Keratinocyte (primary cell): ENCODE measurements around the gene FBXO46. TPM values are rescaled to one million over a fixed set of nuclear protein-coding genes. Genes with fewer than 3 reads are reported as not detected.
A peak's percentile ranks its signal among the peaks of the same experiment; 100 is the strongest.

ENCODE experiments used
- DNase-seq: peaks from one replicate; pipeline ENCODE4 v3.0.0-alpha.2; 2011; ENCODE audit warnings: low read depth, missing footprints, low spot score
- FAIRE-seq: peaks from 2 replicates; lab custom pipeline; 2011; peaks lifted over from hg19 to GRCh38; lab: Jason Lieb, UNC
- H2AFZ ChIP-seq: 2 replicates; pipeline ENCODE4 v1.6.0; 2012; ENCODE audit warnings: low read length, control low read depth, inconsistent platforms; ENCODE audit not compliant: control insufficient read depth
- H3K27ac ChIP-seq: 2 replicates; pipeline ENCODE4 v1.5.1; 2011; ENCODE audit warnings: low read length; ENCODE audit not compliant: control insufficient read depth, insufficient read depth
- H3K27me3 ChIP-seq: 3 replicates; pipeline ENCODE4 v1.6.0; 2011; ENCODE audit warnings: low read length; ENCODE audit not compliant: control insufficient read depth, insufficient read depth; ENCODE audit errors: extremely low read depth
- H3K36me3 ChIP-seq, 2 experiments: 2 replicates in 1 of 2; 3 replicates in 1 of 2; pipeline ENCODE4 v1.5.1; 2011; ENCODE audit warnings: low read length in 2 of 2, mild to moderate bottlenecking in 1 of 2; ENCODE audit not compliant: control insufficient read depth in 2 of 2, insufficient read depth in 2 of 2; ENCODE audit errors: extremely low read depth in 1 of 2
- H3K4me1 ChIP-seq: 3 replicates; pipeline ENCODE4 v1.5.1; 2011; ENCODE audit warnings: low read length; ENCODE audit not compliant: control insufficient read depth, insufficient read depth; ENCODE audit errors: extremely low read depth
- H3K4me2 ChIP-seq: 3 replicates; pipeline ENCODE4 v1.6.0; 2011; ENCODE audit warnings: low read depth, low read length; ENCODE audit not compliant: control insufficient read depth, insufficient read depth; ENCODE audit errors: extremely low read depth
- H3K4me3 ChIP-seq, 3 experiments: fragments of 200-600 bp in 1 of 3; sonication (generic) in 1 of 3; 2 replicates in 2 of 3; 3 replicates in 1 of 3; pipeline ENCODE4 v1.5.1; 2011 to 2016; ENCODE audit warnings: low read length in 3 of 3, mild to moderate bottlenecking in 3 of 3, control low read depth in 2 of 3, inconsistent platforms in 1 of 3, low read depth in 1 of 3, mixed read lengths in 1 of 3, mixed run types in 1 of 3, moderate library complexity in 1 of 3; ENCODE audit not compliant: control insufficient read depth in 2 of 3, insufficient read depth in 2 of 3; ENCODE audit errors: extremely low read depth in 1 of 3
- H3K79me2 ChIP-seq: 2 replicates; pipeline ENCODE4 v1.6.0; 2012; ENCODE audit warnings: low read length; ENCODE audit not compliant: control insufficient read depth, insufficient read depth
- H3K9ac ChIP-seq: 3 replicates; pipeline ENCODE4 v1.6.0; 2011; ENCODE audit warnings: low read length; ENCODE audit not compliant: control insufficient read depth, insufficient read depth; ENCODE audit errors: extremely low read depth
- H3K9me1 ChIP-seq: 3 replicates; pipeline ENCODE4 v1.6.0; 2011; ENCODE audit warnings: low read length; ENCODE audit not compliant: control insufficient read depth, insufficient read depth; ENCODE audit errors: extremely low read depth
- H3K9me3 ChIP-seq: 2 replicates; pipeline ENCODE4 v1.5.1; 2012; ENCODE audit warnings: low read depth, low read length; ENCODE audit not compliant: control insufficient read depth
- H4K20me1 ChIP-seq: 3 replicates; pipeline ENCODE4 v1.6.0; 2011; ENCODE audit warnings: low read length; ENCODE audit not compliant: control insufficient read depth, insufficient read depth; ENCODE audit errors: extremely low read depth
- EZH2 ChIP-seq: IDR thresholded peaks from one replicate; pipeline ENCODE4 v1.6.1; 2012; ENCODE audit warnings: inconsistent platforms, mild to moderate bottlenecking, low read length, moderate library complexity
- dilution Hi-C: fragments of 300-500 bp; cut with MboI; formaldehyde crosslinking; loops from one replicate; pipeline ENCODE4 v1.7.0; 2020; ENCODE audit warnings: low sequenced_read_pairs; ENCODE audit not compliant: extremely low pct_ligation_motif_present
- polyA plus RNA-seq, 5 experiments: library from polyadenylated mRNA; depleted of rRNA in 3 of 5; stranded (reverse) in 3 of 5; stranded (forward) in 1 of 5; unstranded in 1 of 5; fragments of >200 nt; gene quantifications; 1 replicate in 1 of 5; 2 replicates in 3 of 5; 3 replicates in 1 of 5; pipeline versions ENCODE4 v1.2.1 to v1.2.3, GENCODE V29; 2011 to 2012; ENCODE audit warnings: missing spikeins in 2 of 5, low read depth in 1 of 5, low replicate concordance in 1 of 5
- TF ChIP-seq, protein P1 (sequence below), 3 experiments: IDR thresholded peaks in 1 of 3; conservative IDR thresholded peaks in 1 of 3; optimal IDR thresholded peaks in 1 of 3; 2 replicates in 2 of 3; 3 replicates in 1 of 3; pipeline versions ENCODE3 to v1.5.1; 2011; ENCODE audit warnings: low read length in 3 of 3, mild to moderate bottlenecking in 3 of 3, moderate library complexity in 2 of 3, control low read depth in 1 of 3, inconsistent platforms in 1 of 3; ENCODE audit not compliant: insufficient read depth in 2 of 3; ENCODE audit errors: extremely low read depth in 1 of 3

Gene FBXO46
- polyA plus RNA-seq, 1 donor (not counting 4 experiments of a cell fraction or from before 2014, with no cell fraction given), result 2.1 TPM

DNA sequence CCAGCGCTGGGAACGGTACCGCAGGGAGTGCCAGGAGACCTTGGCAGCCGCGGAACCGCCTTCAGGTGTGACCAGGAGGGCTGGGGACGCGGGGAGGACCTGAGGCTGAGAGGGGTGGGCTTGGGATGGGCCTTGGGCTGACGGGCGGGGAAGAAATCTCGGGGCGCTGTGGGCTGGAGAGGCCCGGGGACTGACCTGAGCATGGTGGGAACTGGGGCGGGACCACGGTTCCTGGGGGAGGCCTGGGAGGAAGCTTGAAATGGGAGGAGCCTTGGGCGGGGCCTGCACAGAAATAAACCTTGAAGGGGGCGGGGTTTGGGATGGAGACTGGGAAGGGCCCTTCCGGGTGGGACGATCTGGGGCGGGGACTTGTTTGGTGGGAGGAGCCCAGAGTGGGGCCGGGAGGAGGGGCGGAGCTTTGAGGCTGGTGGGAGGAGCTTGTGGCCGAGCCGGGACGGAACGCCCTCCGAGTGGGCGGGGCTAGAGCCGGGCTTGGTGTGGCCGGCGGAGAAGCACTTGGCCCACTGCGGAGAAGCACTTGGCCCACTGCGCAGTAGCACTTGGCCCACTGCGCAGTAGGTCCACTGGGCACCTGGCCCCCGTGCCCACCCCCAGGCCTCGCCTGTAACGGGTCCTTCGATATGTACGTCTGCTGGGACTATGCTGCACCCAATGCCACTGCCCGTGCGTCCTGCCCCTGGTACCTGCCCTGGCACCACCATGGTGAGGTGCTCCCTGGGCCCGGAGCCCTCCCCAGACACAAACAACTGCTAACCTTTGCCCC lies 59.8 kb downstream of the FBXO46 start:
- no peaks in the 10 kb centered on the region for H3K79me2 ChIP-seq
- peaks cover 17% of the 10 kb centered on the region for H3K4me1 ChIP-seq
- peaks cover 7% of the 10 kb centered on the region for H3K27me3 ChIP-seq
- peak overlapping the region; percentile 73 for H3K4me2 ChIP-seq
- H3K9me3 ChIP-seq, result no peaks in the 10 kb centered on the region
- H3K9me1 ChIP-seq, result no peaks in the 10 kb centered on the region
- peak overlapping the region; percentile 62 for H2AFZ ChIP-seq
- H3K36me3 ChIP-seq, result no peaks in the 10 kb centered on the region
- no peaks in the 10 kb centered on the region for H4K20me1 ChIP-seq
- dilution Hi-C loops, result no loop called here
- DNase-seq (peak; percentile 88), FAIRE-seq (no peak)
- H3K27ac ChIP-seq, result no peak overlapping the region
- TF ChIP-seq, protein P1, sequence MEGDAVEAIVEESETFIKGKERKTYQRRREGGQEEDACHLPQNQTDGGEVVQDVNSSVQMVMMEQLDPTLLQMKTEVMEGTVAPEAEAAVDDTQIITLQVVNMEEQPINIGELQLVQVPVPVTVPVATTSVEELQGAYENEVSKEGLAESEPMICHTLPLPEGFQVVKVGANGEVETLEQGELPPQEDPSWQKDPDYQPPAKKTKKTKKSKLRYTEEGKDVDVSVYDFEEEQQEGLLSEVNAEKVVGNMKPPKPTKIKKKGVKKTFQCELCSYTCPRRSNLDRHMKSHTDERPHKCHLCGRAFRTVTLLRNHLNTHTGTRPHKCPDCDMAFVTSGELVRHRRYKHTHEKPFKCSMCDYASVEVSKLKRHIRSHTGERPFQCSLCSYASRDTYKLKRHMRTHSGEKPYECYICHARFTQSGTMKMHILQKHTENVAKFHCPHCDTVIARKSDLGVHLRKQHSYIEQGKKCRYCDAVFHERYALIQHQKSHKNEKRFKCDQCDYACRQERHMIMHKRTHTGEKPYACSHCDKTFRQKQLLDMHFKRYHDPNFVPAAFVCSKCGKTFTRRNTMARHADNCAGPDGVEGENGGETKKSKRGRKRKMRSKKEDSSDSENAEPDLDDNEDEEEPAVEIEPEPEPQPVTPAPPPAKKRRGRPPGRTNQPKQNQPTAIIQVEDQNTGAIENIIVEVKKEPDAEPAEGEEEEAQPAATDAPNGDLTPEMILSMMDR (optimal IDR thresholded peaks at IDR 0.05 in 1 of 3, IDR thresholded peaks at IDR 0.05 in 1 of 3, conservative IDR thresholded peaks at IDR 0.05 in 1 of 3; ENCODE audit: extremely low read depth in 1 of 3, insufficient read depth in 2 of 3, low read length in 3 of 3), result no peak
- TF ChIP-seq EZH2, result no peak
- H3K9ac ChIP-seq, result peak overlapping the region; percentile 47
- peak overlapping the region; percentile 44 to 45 (median 44) for H3K4me3 ChIP-seq

DNA sequence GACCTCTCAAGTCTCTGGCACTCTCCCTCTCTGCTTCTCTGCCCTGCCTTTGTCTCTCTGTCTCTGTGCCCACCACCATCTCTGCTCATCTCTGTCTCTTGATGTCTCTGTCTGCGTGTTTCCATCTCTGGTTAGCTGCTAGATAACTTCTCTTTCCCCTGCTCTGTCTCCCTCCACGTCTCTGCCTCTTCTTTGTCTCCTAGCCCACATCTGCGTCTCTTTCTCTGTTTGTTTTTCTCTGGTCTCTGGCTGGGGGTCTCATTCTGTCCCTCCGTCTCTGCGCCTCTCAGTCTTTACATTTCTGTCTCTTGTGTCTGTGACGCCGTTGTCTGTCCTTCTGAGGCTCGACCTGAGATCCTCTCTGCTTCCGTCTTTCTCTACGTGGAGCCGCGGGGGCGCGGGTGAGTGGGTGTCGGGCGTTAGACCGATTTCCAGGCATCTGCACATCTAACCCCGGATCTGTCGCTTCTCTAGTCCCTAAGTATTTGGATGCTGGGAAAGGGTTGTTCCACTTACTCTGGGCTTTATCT lies 62.3 kb downstream of the FBXO46 start:
- no peak for TF ChIP-seq EZH2
- TF ChIP-seq, protein P1 (optimal IDR thresholded peaks at IDR 0.05 in 1 of 3, IDR thresholded peaks at IDR 0.05 in 1 of 3, conservative IDR thresholded peaks at IDR 0.05 in 1 of 3; ENCODE audit: extremely low read depth in 1 of 3, insufficient read depth in 2 of 3, low read length in 3 of 3), result no peak
- no peaks in the 10 kb centered on the region for H3K9me1 ChIP-seq
- no peaks in the 10 kb centered on the region for H4K20me1 ChIP-seq
- H3K9me3 ChIP-seq, result no peaks in the 10 kb centered on the region
- dilution Hi-C loops, result no loop called here
- no peak overlapping the region for H3K27ac ChIP-seq
- H3K4me3 ChIP-seq, result peak overlapping the region; percentile 34 to 69 (median 56)
- H3K4me2 ChIP-seq, result peak overlapping the region; percentile 92
- H3K9ac ChIP-seq, result peak overlapping the region; percentile 60
- FAIRE-seq (no peak), DNase-seq (no peak)
- peaks cover 7% of the 10 kb centered on the region for H3K27me3 ChIP-seq
- H3K79me2 ChIP-seq, result no peaks in the 10 kb centered on the region
- peak overlapping the region; percentile 73 for H2AFZ ChIP-seq
- H3K4me1 ChIP-seq, result peaks cover 17% of the 10 kb centered on the region
- H3K36me3 ChIP-seq, result no peaks in the 10 kb centered on the region
